WTC11 (cell line): ENCODE data around the gene PARM1. TPM values are rescaled to one million over a fixed set of nuclear protein-coding genes. Genes with fewer than 3 reads are reported as not detected.

Source experiments
- ATAC-seq: fragments of 200-7000 bp; cut with Tn5 transposase; 2 replicates; pipeline ENCODE4 v1.10.0; 2021; ENCODE audit warnings: mild to moderate bottlenecking, moderate library complexity
- CTCF ChIA-PET: fragments of 300-600 bp; sonication (Branson Sonifier 250); formaldehyde crosslinking; loops from one replicate; lab custom pipeline; 2021; ENCODE audit warnings: antibody characterized with exemption; lab: Charles Lee
- POLR2A ChIA-PET: fragments of 350-600 bp; sonication (Branson Sonifier 250); formaldehyde crosslinking; loops from one replicate; lab custom pipeline; 2021; ENCODE audit warnings: antibody characterized with exemption; lab: Charles Lee
- DNase-seq: peaks from one replicate; pipeline ENCODE4 v3.0.0; 2021; ENCODE audit warnings: low spot score
- H3K27ac Mint-ChIP-seq: 2 replicates; pipeline ENCODE4 v1.8.0; 2021; ENCODE audit warnings: mixed read lengths
- H3K27me3 Mint-ChIP-seq: 2 replicates; pipeline ENCODE4 v1.8.0; 2021; ENCODE audit warnings: low read depth, mild to moderate bottlenecking, moderate library complexity, mixed read lengths
- H3K36me3 Mint-ChIP-seq: 2 replicates; pipeline ENCODE4 v1.8.0; 2021; ENCODE audit warnings: mixed read lengths
- H3K4me1 Mint-ChIP-seq: 2 replicates; pipeline ENCODE4 v1.8.0; 2022; ENCODE audit warnings: mixed read lengths
- H3K4me3 Mint-ChIP-seq: 2 replicates; pipeline ENCODE4 v1.8.0; 2021; ENCODE audit warnings: mild to moderate bottlenecking, moderate library complexity, mixed read lengths
- H3K9me3 Mint-ChIP-seq: 2 replicates; pipeline ENCODE4 v1.8.0; 2021; ENCODE audit warnings: mixed read lengths
- AR ChIP-seq: fragments of 250-450 bp; sonication (Bioruptor Pico); IDR thresholded peaks from 2 replicates; pipeline ENCODE4 v1.9.0; 2021; ENCODE audit warnings: mild to moderate bottlenecking
- ATF1 ChIP-seq: sonication (generic); formaldehyde crosslinking; IDR thresholded peaks from 2 replicates; pipeline ENCODE4 v1.8.1; 2023; ENCODE audit warnings: mild to moderate bottlenecking, moderate library complexity, missing genetic modification reagents
- CREB1 ChIP-seq: sonication (generic); formaldehyde crosslinking; IDR thresholded peaks from 2 replicates; pipeline ENCODE4 v1.8.0; 2023; ENCODE audit warnings: mild to moderate bottlenecking, missing genetic modification reagents
- EMX1 ChIP-seq: fragments of 250-450 bp; sonication (Bioruptor Pico); IDR thresholded peaks from 2 replicates; pipeline ENCODE4 v1.8.0; 2021; ENCODE audit warnings: mild to moderate bottlenecking
- ERG ChIP-seq: fragments of 250-450 bp; sonication (Bioruptor Pico); IDR thresholded peaks from 2 replicates; pipeline ENCODE4 v1.8.0; 2021; ENCODE audit warnings: mild to moderate bottlenecking
- ESRRA ChIP-seq: sonication (generic); formaldehyde crosslinking; IDR thresholded peaks from 2 replicates; pipeline ENCODE4 v1.8.1; 2022; ENCODE audit warnings: mild to moderate bottlenecking, missing genetic modification reagents, borderline replicate concordance
- FOXJ3 ChIP-seq: sonication (generic); formaldehyde crosslinking; IDR thresholded peaks from 2 replicates; pipeline ENCODE4 v1.9.0; 2021; ENCODE audit warnings: missing genetic modification reagents, mild to moderate bottlenecking, borderline replicate concordance
- FOXK1 ChIP-seq: sonication (generic); formaldehyde crosslinking; IDR thresholded peaks from 2 replicates; pipeline ENCODE4 v1.8.0; 2022; ENCODE audit warnings: mild to moderate bottlenecking, moderate library complexity, missing genetic modification reagents
- GABPB1 ChIP-seq: sonication (generic); formaldehyde crosslinking; IDR thresholded peaks from 2 replicates; pipeline ENCODE4 v1.8.1; 2023; ENCODE audit warnings: mild to moderate bottlenecking, missing genetic modification reagents
- GRHL2 ChIP-seq: fragments of 250-450 bp; sonication (Bioruptor Pico); IDR thresholded peaks from 2 replicates; pipeline ENCODE4 v1.8.0; 2022; ENCODE audit warnings: mild to moderate bottlenecking, moderate library complexity; ENCODE audit not compliant: insufficient replicate concordance, severe bottlenecking
- KAT7 ChIP-seq: sonication (generic); formaldehyde crosslinking; IDR thresholded peaks from 2 replicates; pipeline ENCODE4 v1.8.1; 2023; ENCODE audit warnings: missing genetic modification reagents, mild to moderate bottlenecking, borderline replicate concordance
- MXD4 ChIP-seq: fragments of 250-450 bp; sonication (Bioruptor Pico); IDR thresholded peaks from 2 replicates; pipeline ENCODE4 v1.8.0; 2021; ENCODE audit warnings: mild to moderate bottlenecking, moderate library complexity, borderline replicate concordance
- MYBL2 ChIP-seq: sonication (generic); formaldehyde crosslinking; IDR thresholded peaks from 2 replicates; pipeline ENCODE4 v1.8.1; 2023; ENCODE audit warnings: mild to moderate bottlenecking, moderate library complexity, missing genetic modification reagents
- NFYB ChIP-seq: sonication (generic); formaldehyde crosslinking; conservative IDR thresholded peaks from 2 replicates; pipeline ENCODE4 v1.8.0; 2022; ENCODE audit warnings: low read depth, missing genetic modification reagents
- RORB ChIP-seq: fragments of 250-450 bp; sonication (Bioruptor Pico); IDR thresholded peaks from 2 replicates; pipeline ENCODE4 v1.9.0; 2021; ENCODE audit warnings: mild to moderate bottlenecking
- SMAD3 ChIP-seq: sonication (generic); formaldehyde crosslinking; IDR thresholded peaks from 2 replicates; pipeline ENCODE4 v1.8.0; 2022; ENCODE audit warnings: missing genetic modification reagents, mild to moderate bottlenecking, borderline replicate concordance
- TCF7 ChIP-seq: sonication (generic); formaldehyde crosslinking; IDR thresholded peaks from 2 replicates; pipeline ENCODE4 v1.8.0; 2022; ENCODE audit warnings: mild to moderate bottlenecking, low read depth, missing genetic modification reagents, moderate library complexity
- TEAD4 ChIP-seq: sonication (generic); formaldehyde crosslinking; IDR thresholded peaks from 2 replicates; pipeline ENCODE4 v1.8.0; 2022; ENCODE audit warnings: mild to moderate bottlenecking, missing genetic modification reagents
- TP53 ChIP-seq: sonication (generic); formaldehyde crosslinking; IDR thresholded peaks from 2 replicates; pipeline ENCODE4 v1.8.1; 2023; ENCODE audit warnings: mild to moderate bottlenecking, missing genetic modification reagents
- USF1 ChIP-seq: sonication (generic); formaldehyde crosslinking; IDR thresholded peaks from 2 replicates; pipeline ENCODE4 v1.8.0; 2022; ENCODE audit warnings: mild to moderate bottlenecking, missing genetic modification reagents
- ZBTB21 ChIP-seq: sonication (generic); formaldehyde crosslinking; IDR thresholded peaks from 2 replicates; pipeline ENCODE4 v1.8.1; 2023; ENCODE audit warnings: mild to moderate bottlenecking, missing genetic modification reagents, borderline replicate concordance
- ZMAT4 ChIP-seq: fragments of 250-450 bp; sonication (Bioruptor Pico); IDR thresholded peaks from 2 replicates; pipeline ENCODE4 v1.9.0; 2021; ENCODE audit warnings: mild to moderate bottlenecking
- ZNF232 ChIP-seq: sonication (generic); formaldehyde crosslinking; IDR thresholded peaks from 2 replicates; pipeline ENCODE4 v1.8.0; 2022; ENCODE audit warnings: mild to moderate bottlenecking, missing genetic modification reagents
- ZNF416 ChIP-seq: fragments of 250-450 bp; sonication (Bioruptor Pico); IDR thresholded peaks from 2 replicates; pipeline ENCODE4 v1.9.0; 2021; ENCODE audit warnings: mild to moderate bottlenecking, inconsistent platforms
- ZNF532 ChIP-seq: fragments of 250-450 bp; sonication (Bioruptor Pico); IDR thresholded peaks from 2 replicates; pipeline ENCODE4 v1.9.0; 2021; ENCODE audit warnings: mild to moderate bottlenecking, borderline replicate concordance
- total RNA-seq: library from RNA; stranded (reverse); gene quantifications from 3 replicates; pipeline ENCODE4 v1.2.3, GENCODE V29; 2021

Gene PARM1
- total RNA-seq, 1 experiment from 2014 or later = 6.3 TPM

GRCh38 chr4:75038376-75038775 lies 105.5 kb downstream of the PARM1 start:
- ChIA-PET POLR2A (no interaction called here), CTCF (no interaction called here)
- Mint-ChIP-seq H3K36me3 (no peaks in the 10 kb centered on the region), H3K27me3 (no peaks in the 10 kb centered on the region), H3K9me3 (peaks cover 3% of the 10 kb centered on the region; the same call in 1 of the 2 replicates), H3K27ac (no peak overlapping the region), H3K4me1 (peaks cover 6% of the 10 kb centered on the region), H3K4me3 (no peak overlapping the region)
- ATAC-seq (no peak), DNase-seq (no peak)
- TF ChIP-seq NFYB (CRISPR knock-in tag) (no peak), RORB (CRISPR knock-in tag) (no peak), FOXK1 (CRISPR knock-in tag) (no peak), ZNF416 (no peak), USF1 (CRISPR knock-in tag) (no peak), ATF1 (CRISPR knock-in tag) (no peak), EMX1 (CRISPR knock-in tag) (no peak), MYBL2 (CRISPR knock-in tag) (no peak), TP53 (no peak), ERG (CRISPR knock-in tag) (no peak), ZNF232 (no peak), FOXJ3 (CRISPR knock-in tag) (no peak), MXD4 (no peak), ZBTB21 (no peak), ESRRA (CRISPR knock-in tag) (no peak), TEAD4 (CRISPR knock-in tag) (no peak), KAT7 (CRISPR knock-in tag) (no peak)

GRCh38 chr4:75040703-75041102 lies 107.8 kb downstream of the PARM1 start:
- Mint-ChIP-seq H3K4me3 (no peak overlapping the region), H3K36me3 (no peaks in the 10 kb centered on the region; the same call in 1 of the 2 replicates), H3K4me1 (peaks cover 6% of the 10 kb centered on the region), H3K27me3 (no peaks in the 10 kb centered on the region), H3K9me3 (peaks cover 10% of the 10 kb centered on the region), H3K27ac (no peak overlapping the region)
- ATAC-seq (no peak), DNase-seq (no peak)
- POLR2A ChIA-PET = no interaction called here
- CTCF ChIA-PET = no interaction called here
- TF ChIP-seq RORB (CRISPR knock-in tag) (no peak), SMAD3 (CRISPR knock-in tag) (no peak), GABPB1 (CRISPR knock-in tag) (no peak), AR (CRISPR knock-in tag) (no peak), ZNF532 (CRISPR knock-in tag) (no peak), FOXJ3 (CRISPR knock-in tag) (no peak), GRHL2 (CRISPR knock-in tag) (no peak), ZMAT4 (CRISPR knock-in tag) (no peak), CREB1 (CRISPR knock-in tag) (no peak), TCF7 (no peak), EMX1 (CRISPR knock-in tag) (no peak)
